Right ventricle myocardium inferior (tissue), 1 donor: ENCODE data around the gene BCKDK. TPM values are rescaled to one million over a fixed set of nuclear protein-coding genes. Genes with fewer than 3 reads are reported as not detected.
A peak's percentile ranks its signal among the peaks of the same experiment; 100 is the strongest.
"Not testable (repeated sequence)": the region's sequence is repeated elsewhere in the genome, so short reads cannot be mapped to it uniquely, and the experiment has no call there.

Source experiments
- ATAC-seq: fragments of 200-7000 bp; cut with Tn5 transposase; one replicate; pipeline ENCODE4 v1.9.1; 2020; ENCODE audit warnings: mild to moderate bottlenecking, moderate library complexity
- DNase-seq: peaks from one replicate; pipeline ENCODE4 v3.0.0; 2021; ENCODE audit errors: missing footprints
- intact Hi-C: fragments of 100-400 bp; cut with DNase I; formaldehyde crosslinking; loops from one replicate; pipeline ENCODE4 v1.11.0; 2022
- total RNA-seq: library from RNA; stranded (reverse); fragmentation: NEBNext Ultra II Directional; extraction: Animal tissue kit (Norgen Biotek cat#: 25700); gene quantifications from one replicate; pipeline ENCODE4 v1.2.1, GENCODE V29; 2021
- donor health status: DM: no; HTN: yes; CAD: no; lungs with severe emphysema.

The BCKDK gene
- total RNA-seq, 1 donor from 2014 or later: 79.7 TPM

DNA sequence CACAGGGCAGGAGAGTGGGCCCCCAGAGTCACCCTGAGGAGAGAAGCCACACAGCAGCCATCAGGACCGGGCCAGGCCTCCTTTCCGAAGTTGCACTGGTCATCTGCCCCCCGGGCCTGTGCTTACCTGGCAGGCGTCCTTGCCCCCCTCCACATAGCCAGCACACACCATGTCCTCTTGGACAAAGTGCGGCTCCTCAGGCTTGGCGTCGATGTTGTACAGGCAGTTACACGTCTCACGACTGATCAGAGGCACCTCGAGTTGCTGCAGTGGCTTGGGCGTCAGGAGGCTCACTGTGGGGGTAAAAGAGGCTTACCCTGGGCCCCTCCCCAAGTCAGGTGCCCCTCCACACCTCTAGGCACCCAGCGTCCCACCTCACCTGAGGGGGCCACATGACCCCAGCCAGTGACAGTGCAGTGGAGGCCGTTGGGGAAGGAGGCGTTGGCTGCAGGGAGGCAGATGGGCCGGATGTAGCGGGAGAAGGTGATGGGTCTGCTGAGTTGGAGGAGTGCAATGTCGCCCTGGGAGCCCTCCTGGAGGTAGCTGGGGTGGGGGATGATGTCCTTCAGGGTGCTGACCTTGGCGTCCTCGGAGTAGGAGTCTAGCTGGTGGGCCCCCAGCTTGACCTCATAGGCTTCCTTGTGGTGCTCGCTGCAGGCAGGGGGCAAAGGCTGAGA is 24.3 kb downstream of the BCKDK start:
- ATAC-seq (no peak), DNase-seq (no peak)
- intact Hi-C loops: no loop called here

DNA sequence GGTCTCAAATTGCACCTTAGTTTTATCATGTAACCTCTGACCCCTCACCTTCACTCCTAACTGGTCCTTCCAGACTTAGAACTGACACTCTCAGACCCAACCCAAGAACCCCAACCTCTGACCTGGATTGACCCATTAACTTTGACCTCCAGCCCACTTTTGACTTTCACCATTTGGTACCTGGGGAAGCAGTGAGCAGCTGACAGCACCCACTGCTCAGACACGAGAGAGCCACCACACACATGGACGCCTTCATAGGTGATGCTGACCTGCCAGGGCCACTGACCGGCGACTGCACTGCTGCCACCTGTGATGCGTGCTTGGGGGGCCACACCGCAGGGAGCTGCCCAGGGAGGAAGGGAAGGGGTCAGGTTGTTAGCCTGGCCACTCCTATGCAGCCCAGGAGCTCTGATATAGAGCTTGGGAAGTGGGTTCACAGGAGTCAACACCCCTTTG is 24.9 kb downstream of the BCKDK start:
- intact Hi-C loops: no loop called here
- ATAC-seq (no peak), DNase-seq (no peak)

DNA sequence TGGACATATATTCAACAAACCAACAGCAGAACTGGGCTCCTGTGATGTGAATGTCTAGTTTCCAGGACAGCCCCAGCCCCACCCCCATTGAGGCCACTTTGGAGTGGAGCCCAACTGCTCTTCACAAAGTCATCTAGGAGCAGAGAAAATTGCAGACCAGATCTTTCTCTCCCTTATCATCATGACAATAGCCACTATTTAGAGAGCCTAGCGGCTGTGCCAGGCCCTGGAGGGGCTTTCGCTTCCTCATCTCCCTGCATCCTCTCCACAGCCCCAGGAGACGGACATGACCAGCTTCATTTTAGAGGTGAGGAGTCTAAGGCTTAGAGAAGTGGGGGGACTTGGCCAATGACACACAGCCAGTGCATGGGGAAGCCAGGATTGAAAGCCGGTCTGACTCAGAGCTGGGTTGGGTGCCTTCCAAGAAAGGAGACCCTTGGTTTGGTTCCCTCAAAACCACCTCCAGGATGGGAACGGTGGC is 25.9 kb downstream of the BCKDK start:
- intact Hi-C loops: no loop called here
- DNase-seq (no peak), ATAC-seq (no peak)

DNA sequence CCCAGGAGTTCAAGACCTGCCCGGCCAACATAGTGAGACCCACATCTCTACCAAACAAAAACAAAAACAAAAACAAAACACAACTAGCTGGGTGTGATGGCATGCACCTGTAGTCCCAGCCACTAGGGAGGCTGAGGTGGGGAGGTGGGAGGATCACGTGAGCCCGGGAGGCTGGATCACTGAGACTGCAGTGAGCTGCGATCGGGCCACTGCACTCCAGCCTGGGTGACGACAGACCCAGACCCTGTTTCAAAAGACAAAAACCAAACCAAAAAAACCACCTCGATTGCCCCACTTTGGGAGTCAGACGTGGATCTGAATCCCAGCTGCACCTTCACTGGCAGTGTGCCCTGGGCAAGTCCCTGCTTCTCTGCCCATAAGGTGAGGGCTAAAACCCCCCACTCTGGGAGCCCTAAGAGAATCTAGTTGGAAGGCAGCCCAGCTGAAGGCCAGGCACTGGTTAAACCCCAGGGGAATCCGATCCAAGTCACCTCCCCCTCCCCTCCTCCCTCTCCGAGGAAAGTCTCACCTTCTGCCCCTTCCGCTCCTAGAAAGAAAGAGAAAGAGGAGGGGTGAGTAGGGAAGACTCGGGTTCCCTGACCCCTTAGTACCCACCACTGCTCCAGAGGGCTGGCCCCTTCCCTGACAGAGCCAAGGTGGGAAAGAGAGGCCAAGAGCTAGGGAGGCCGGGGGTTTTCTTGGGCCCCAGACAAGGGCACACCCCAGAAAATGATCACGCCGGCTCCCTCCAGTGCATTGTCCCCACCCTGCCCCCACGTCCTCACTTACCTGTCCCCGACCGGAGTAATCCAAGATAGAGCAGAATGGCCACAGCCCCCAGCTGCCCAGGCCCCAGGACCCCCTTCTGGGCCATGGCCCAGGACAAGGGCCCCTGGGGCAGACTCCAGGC is 26.7 kb downstream of the BCKDK start:
- ATAC-seq (no peak), DNase-seq (no peak)
- intact Hi-C loops: no loop called here

DNA sequence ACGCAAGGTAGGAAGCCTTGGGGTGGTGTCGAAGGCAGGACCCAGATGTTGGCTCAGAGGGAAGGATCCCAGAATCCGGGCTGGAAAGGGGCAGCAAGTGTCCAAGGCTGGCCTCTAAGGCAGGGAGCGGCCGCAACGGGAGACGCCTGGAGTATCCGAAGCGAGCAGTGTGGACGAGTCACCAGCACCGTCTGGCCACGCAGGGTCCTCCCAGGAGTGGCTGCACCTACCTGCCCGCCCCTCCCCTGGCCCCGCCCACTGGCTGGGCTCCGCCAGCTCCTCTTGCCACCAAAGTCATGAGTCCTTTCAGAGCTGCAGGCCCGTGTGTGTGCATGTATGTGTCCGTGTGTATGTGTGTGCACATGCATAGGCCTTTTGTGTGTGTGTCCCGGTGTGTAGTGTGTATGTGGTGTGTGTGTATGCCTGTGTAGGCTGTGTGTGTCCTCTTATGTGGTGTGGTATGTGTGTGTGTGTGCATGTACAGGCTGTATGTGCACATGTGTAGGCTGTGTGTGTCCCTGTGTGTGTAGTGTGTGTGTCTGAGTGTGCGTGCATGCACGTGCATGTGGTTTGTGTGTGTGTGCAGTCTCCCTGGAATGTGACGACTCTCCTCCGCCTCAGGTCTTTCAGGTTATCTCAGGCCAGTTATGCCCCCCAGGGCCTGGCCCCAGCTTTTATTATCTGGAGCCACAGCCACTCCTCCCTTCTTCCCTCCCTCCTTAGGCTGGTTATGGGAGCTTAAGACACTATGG is 27.5 kb downstream of the BCKDK start, which contains the start of gene PRSS8:
TSS of gene PRSS8 (minus strand) at position 193 of the 752 bp plus-strand sequence. CDS start 229 bp downstream, outside the sequence.
- DNase-seq: no peak
- intact Hi-C loops: no loop called here
- ATAC-seq: no peak

DNA sequence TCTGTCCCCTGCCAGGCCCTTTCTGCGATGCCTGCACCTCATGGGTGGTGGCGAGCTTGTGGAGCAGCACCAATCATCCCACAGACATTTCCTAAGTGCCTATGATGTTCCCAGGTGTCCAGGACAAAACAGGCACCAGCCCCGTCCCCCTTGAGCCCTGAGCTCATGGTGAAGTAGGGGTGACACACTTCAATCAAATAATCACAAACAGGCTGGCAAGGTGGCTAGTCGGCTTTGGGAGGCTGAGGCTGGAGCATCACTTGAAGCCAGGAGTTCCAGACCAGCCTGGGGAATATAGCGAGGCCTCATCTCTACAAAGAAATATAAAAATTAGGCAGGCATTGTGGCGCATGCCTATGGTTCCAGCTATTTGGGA is 28.1 kb downstream of the BCKDK start:
- intact Hi-C loops: no loop called here
- ATAC-seq (no peak), DNase-seq (no peak)

DNA sequence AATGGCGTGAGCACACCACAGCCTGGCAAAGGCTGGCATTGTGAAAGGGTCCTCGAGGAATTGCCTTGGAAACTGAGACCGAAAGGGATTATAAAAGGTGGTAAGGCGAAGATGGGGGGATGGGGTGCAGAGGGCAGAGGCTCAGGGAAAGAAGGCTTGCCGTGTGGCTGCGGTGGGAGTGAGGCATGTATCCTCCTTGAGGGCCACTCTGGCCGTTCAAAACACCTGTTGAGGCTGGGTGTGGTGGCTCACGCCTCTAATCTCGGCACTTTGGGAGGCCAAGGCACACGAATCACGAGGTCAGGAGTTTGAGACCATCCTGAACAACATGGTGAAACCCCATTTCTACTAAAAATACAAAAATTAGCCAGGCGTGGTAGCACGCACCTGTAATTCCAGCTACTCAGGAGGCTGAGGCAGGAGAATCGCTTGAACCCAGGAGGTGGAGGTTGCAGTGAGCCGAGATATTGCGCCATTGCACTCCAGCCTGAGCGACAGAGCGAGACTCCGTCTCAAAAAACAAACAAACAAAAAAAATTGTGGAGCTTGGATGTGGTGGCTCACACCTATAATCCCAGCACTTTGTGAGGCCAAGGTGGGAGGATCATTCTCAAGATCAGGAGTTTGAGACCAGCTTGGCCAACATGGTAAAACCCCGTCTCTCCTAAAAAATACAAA is 28.8 kb downstream of the BCKDK start:
- ATAC-seq, DNase-seq, intact Hi-C loops: not testable (repeated sequence)

DNA sequence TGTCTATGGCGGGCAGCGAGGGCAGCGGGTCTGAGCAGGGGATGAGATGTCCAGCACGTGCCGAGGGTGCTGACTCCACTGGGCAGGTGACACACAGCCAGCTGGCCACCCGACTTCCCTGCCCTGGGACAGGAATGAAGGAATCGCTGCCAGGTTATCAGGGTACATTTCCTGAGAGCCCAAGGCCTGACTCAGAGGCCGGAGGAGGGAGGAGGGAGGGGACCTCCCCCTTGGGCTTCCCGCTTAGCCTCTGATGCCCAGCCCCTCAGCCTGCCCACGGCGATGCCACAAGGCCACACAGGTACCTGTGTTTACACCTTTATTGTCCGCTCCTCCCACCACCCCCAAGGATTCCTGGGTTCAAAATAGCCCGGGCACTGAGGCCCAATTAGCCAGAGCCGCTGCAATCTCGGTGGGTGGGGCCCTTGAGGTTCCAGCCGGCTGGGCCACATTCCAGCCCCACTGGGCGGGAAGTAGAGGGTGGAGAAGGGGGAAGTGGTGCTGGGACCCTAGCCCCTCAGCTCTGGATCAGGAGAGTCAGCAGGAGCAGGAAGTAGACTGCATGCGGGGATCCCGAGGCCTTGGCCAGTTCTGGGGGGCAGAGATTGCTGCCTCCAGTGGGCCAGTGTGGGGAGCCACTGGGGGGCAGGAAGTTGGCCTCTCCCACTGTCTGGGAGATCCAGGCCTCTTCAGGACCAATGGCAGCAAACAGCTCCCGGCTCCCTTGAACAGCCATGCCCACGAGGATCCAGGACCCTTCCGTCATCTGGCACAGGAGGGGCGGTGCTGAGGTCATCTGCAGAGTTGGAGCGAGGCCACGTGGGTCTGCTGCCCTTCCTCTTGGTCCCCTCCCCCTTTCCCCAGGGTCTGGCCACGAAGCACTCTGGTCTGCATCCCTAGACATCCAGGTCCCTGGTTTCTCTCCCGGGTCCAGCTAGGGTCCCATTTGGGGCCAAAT is 30.7 kb downstream of the BCKDK start:
- intact Hi-C loops: no loop called here
- DNase-seq: no peak
- no peak for ATAC-seq

DNA sequence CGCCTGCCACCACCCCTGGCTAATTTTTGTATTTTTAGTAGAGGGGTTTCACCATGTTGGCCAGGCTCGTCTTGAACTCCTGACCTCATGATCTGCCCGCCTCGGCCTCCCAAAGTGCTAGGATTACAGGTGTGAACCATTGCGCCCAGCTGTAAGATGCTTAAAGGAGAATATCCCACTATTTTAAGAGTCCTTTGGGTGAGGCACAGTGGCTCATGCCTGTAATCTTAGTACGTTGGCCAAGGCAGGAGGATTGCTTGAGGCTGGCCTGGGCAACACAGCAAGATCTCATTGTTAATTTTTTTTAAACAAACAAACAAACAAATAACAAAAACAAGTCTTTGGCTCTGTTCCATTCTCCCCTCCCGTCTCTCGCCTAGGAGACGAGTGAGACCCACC is 32.9 kb downstream of the BCKDK start:
- not testable (repeated sequence) for DNase-seq, ATAC-seq
- intact Hi-C loops: loop anchor here (2.0 kb wide), 1 partner anchor 28 kb away; no protein-coding TSS in a partner anchor

DNA sequence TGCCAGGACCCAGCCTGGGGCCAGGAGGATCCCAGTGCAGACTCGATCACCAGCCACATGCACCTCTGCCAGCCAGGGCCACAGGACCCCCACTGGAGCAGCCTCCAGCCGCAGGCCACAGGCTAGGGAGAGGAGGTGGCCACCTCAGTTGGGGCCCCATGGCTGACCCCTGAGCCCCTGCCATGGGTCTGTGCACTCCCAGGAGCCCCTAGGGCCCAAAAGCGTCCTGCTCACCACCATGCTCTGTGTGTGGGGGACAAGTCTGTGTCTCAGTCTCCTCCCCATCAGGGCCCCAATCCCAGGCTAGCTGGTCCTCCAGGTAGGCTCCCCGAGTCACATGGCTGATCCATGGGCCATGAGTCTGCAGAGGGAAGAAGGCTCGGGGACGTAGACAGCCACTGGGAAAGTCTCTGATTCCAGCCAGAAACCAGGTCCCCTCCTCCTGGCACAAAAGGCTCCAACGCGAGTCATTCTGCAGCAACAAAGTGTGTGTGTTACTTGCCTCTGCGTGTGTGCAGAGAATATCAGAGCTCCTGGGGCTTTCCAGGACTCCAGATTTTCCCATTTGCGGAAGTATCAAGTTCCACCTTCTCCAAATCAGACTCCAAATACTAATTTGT is 33.4 kb downstream of the BCKDK start:
- DNase-seq (no peak), ATAC-seq (peak; percentile 2)
- intact Hi-C loops: loop anchor here (1.0 to 2.0 kb wide), 5 partner anchors 29 to 156 kb away; partner anchors contain the start of genes HSD3B7, ZNF646 and ZNF668

DNA sequence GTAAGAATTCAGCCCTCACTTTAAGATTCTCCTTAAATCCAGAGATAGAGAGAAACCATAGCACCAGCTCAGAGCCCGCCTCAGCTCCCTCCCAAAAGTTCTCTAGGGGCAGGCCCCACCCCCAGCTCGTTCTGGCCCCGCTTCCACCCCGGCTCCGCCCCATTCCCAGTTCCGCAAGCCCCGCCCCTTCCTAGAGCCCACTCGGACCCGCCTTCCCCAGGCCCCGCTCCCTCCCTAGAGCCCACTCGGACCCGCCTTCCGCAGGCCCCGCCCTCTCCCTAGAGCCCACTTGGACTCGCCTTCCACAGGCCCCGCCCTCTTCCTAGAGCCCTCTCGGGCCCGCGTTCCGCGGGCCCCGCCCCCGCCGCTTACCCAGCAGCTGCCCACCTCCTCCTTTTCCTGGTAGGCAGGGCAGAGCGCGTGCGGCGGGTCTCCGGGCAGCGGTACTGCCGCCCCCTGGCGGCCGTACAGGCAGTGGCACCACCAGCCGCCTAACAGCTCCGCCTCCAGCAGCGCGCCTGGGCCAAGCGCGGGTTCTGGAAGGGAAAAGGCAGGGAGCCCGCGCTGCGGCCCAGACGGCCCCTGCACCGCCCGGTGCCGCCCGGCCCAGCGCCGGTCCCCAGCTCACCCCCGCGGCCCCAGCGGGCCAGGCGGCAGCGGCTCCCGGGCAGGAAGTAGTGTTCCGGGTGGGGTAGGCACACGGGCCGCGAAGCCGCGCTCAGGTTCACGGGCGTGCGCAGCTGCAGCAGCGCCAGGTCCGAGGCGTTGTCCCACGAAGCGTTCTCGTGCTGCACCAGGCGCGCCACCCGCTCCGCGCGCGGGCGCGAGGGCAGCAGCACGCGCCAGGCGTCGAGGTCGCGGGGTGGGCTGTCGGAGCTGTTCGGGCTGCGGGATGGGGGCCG is 34.2 kb downstream of the BCKDK start:
- intact Hi-C loops: loop anchor here (1.0 to 2.0 kb wide), 4 partner anchors 36 to 157 kb away; partner anchors contain the start of genes HSD3B7, ZNF646 and ZNF668
- ATAC-seq: peak; percentile 98
- DNase-seq: peak; percentile 99

DNA sequence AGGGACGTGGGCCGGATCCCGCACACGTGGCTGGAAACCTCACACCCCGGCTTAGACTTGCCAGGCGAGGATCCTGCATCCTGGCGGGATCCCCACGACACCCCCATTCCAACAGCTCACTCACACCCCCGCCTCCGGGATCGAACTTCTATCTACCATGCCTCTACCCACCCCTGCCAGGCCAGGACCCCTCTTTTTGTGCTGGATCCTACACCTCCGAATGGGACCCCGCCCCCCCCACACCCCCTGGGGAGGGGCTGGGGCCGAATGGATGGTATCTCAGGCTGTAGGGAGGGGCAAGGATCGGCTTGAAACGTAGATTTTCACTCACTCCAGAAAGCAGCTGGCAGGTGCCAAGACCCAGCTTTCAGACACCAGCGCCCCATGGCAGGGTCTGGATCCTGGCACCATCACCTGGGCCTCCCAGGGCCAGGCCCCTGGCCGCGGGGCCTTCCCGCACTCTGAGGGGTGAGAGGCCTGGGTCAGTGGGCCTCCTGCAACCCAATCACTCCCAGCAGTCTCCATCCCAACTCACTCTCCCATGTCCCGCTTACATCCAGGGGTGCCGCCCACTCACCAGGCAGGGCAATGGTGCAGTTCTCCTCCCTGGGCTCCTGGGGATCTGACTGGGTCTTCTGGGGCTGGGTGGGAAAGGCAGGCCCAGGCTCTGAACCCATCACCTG is 35.0 kb downstream of the BCKDK start:
- no peak for DNase-seq
- ATAC-seq: no peak
- intact Hi-C loops: loop anchor here (2.0 kb wide), 1 partner anchor 36 kb away; no protein-coding TSS in a partner anchor

DNA sequence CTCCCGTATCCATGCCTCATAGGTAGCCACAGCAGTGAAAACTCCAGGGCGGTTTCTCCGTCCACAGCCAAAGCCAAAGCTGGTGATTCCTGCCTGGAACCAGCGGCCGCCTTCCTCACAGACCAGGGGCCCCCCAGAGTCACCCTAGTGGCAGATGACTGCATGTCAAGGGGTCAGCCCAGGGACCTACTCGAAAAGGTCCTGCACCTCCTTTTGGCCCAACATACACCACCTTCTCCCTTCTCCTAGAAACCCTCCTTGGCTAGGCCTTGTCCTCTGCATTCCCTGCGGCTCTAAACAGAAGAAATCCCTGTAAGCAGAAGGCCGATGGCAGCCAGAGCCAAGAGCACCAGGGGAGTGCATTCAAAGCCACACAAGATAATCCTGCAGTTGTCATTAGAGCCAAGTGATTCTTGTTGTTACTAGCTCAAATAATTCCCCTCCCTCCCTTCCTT is 35.5 kb downstream of the BCKDK start:
- ATAC-seq (no peak), DNase-seq (no peak)
- intact Hi-C loops: loop anchor here (2.0 kb wide), 1 partner anchor 35 kb away; no protein-coding TSS in a partner anchor

DNA sequence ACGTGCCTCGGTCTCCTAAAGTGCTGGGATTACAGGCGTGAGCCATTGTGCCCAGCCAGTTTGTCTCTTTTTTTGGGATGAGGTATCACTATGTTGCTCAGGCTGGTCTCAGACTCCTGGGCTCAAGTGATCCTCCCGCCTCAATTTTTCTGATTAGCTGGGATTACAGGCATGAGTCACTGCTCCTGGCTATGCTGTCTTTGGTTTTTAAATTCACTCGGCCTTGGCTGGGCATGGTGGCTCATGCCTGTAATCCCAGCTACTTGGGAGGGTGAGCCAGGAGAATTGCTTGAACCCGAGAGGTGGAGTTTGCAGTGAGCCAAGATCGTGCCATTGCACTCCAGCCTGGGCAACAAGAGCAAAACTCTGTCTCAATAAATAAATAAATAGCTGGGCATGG is 36.2 kb downstream of the BCKDK start:
- DNase-seq, ATAC-seq, intact Hi-C loops: not testable (repeated sequence)

DNA sequence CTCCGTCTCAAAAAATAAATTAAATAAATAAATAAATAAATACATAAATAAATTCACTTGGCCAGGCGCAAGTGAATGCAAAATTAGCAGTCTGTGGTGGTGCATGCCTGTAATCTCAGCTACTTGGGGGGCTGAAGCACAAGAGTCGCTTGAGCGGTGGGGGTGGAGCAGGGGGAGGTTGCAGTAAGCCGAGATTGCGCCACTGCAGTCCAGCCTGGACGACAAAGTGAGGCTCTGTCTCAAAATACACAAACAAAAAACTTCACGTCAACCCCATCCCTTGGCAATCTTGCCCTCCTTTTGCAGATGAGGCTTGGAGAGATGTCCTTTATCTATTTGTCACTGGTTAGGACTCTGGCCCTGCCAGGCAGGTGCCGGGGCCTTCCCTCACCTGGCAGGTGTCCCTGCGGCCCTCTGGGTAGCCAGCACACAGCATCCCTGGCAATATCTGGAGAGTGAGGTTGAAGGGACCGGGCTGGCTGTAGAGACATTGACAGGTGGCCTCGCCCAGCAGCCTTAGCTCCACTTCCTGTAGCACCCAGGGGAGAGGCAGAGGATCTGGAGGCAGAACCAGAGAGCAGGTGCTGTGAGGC is 37.3 kb downstream of the BCKDK start:
- ATAC-seq (no peak), DNase-seq (no peak)
- intact Hi-C loops: no loop called here
